GM18951 (cell line): ENCODE measurements around the gene SCFD2.
"Not testable (repeated sequence)": the region's sequence is repeated elsewhere in the genome, so short reads cannot be mapped to it uniquely, and the experiment has no call there.

Source experiments
- POLR2A ChIP-seq: IDR thresholded peaks from 4 replicates; pipeline ENCODE4 v1.6.1; 2011; ENCODE audit warnings: mild to moderate bottlenecking; ENCODE audit not compliant: insufficient read length, insufficient read depth; ENCODE audit errors: extremely low read depth
- in situ Hi-C: fragments of 300-500 bp; cut with MboI; formaldehyde crosslinking; loops from one replicate; pipeline ENCODE4 v1.12.0; 2022; ENCODE audit warnings: low sequenced_read_pairs, mixed read lengths, inconsistent platforms; ENCODE audit not compliant: unreplicated experiment

The SCFD2 gene

GRCh38 chr4:52840531-52841370 is 525.1 kb downstream of the SCFD2 start:
- no peak for TF ChIP-seq POLR2A
- in situ Hi-C loops: no loop called here

DNA sequence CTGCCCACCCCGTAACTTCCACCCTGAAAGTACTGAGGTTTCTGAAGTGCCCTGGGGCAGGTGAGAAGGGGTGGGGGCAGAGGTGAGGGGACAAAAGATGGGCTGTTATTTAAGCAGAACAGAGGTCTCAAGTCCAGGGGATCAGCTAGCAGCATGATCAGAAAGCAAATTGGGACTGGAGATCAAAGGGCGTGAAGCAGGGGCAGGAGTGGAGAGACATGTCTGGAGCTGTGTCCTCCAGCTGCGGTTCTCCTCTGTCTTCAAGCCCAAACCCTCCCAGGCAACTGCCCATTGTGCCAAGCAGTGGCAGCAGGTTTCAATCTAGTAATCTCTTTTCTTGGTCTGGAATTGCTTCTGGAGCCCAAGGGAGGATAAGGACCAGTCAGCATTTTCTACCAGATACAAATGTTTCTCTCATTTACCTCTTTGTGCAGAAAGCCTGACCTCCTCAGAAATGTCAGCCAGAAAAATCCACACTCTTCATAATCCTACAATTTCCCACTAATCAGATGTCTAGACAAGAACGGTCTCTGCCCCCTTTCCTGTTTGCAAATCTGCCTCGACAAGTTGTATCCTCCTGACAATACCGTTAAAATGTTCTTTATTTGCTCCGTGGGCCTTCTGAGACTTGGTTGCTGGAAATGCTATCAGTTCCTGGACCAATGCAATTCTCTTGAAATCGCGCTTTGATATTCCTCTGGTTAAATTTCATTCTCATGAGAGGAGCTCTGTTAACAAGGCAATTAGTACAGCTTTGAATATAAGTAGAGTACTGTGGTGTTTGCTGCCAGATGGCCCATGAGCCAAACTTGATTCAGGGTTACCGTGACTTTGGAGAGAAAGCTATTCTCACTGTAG is 526.9 kb downstream of the SCFD2 start:
- in situ Hi-C loops: no loop called here
- TF ChIP-seq POLR2A: no peak

DNA sequence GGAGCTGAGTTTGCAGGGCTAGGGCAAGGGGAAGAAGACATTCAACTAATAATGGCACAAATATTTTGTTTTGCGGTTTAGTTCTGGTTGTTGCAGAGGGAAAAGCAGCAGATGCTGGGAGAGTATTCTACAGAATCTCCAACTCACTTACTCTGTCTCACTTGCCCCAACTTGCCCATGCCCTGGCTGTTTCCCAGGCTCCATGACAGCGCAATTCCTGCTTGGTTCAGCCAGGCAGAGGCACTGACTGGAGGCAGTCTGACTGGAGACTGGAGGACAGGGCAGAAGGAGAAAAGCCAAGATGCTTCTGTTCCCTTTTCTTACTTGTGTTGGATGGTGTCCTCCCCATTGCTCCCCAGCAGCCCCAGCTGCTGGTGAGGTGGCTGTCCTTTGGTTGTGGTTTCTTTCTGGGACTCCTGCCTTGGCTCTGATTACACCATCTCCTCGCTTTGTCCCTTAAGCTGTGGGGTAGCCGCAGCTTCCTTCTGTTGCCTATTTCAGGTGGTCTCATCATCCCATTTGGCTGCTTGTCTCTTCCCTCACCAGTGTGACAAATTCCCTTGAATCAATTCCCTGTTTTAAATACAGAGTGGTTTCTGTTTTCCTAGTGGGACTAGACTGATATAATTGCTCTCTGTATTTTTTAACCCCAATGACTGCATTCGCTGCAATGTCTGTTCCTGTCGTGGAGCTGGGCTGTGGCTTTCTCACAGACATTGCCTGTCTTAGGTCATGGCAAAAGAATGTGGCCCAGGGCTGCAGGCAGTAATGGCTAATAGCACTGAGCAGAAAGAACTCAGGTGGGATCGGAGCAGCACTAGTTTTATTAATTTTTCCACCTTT is 527.9 kb downstream of the SCFD2 start:
- in situ Hi-C loops: no loop called here
- no peak for TF ChIP-seq POLR2A

GRCh38 chr4:52836678-52837077 is 529.2 kb downstream of the SCFD2 start:
- in situ Hi-C loops: no loop called here
- no peak for TF ChIP-seq POLR2A

DNA sequence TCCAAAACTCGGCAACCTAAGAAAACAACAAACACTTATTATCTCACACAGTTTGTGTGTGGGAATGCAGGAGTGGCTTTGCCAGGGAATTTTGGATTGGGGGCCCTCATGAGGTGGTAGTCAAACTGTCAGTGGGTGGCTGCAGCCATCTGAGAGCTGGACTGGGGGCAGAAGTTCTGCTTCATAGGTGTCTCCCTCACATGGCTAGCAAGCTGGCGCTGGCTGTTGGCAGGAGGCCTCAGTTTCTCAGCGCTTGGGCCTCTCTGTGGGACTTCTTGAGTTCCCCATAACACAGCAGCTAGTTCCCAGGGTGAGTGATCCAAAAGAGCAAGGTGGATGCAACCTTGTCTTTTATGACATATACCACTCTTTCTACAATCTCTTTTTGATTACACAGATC is 529.7 kb downstream of the SCFD2 start:
- in situ Hi-C loops: no loop called here
- TF ChIP-seq POLR2A: no peak

DNA sequence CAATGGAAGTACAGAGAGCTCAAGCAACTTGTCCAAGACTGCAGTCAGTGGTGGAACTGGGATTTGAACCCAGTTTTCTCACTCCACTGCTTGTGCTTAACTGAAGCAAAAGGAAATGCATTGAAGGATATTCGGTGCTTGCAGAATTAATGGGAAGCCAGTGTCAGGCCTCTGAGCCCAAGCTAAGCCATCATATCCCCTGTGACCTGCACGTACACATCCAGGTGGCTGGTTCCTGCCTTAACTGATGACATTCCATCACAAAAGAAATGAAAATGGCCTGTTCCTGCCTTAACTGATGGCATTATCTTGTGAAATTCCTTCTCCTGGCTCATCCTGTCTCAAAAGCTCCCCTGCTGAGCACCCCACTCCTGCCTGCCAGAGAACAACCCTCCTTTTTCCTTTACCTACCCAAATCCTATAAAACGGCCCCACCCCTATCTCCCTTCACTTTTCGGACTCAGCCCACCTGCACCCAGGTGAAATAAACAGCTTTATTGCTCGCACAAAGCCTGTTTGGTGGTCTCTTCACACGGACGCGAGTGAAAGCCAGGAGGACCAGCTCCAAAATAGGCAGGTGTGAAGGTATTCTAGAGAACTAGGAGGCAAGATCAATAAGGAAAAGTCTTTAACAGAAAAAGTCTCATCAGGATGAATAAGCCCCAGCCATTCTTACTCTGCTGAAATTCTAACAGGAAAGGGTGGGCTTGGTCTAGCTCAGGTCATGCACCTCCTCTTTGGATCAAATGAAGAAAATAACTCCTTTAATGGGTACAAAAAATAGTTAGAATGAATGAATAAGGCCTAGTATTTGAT is 531.0 kb downstream of the SCFD2 start:
- in situ Hi-C loops: not testable (repeated sequence)

GRCh38 chr4:52833941-52834525 is 531.8 kb downstream of the SCFD2 start:
- no peak for TF ChIP-seq POLR2A
- in situ Hi-C loops: no loop called here

DNA sequence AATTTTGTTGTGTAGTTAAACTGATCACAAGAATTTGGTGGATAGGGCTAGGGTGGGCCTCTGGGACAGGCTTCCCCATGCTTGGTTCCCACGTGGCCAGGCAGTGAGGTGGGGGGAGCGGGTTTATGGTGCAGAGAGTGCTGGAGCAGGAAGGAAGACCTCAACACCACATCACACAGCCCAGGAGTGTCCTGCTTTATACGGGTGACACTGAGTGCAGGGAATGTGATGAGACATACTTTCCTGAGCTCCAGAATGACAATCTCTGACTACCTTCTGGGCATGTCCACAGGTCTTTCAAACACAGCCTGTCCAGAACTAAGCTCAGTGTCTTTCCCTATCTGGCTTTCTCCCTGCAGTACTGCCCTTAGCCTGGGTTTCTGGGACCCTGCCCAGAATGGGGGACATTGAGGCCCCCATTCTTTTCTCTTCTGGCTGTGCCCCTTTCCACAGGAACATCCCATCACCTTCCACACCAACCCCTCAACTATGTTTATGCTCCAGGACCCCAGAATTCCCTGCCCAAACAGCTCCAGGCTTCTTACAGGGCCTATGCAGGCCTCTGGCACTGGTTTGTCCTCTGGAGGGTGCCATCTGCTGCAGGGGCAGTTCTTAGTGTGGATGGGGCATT is 540.3 kb downstream of the SCFD2 start:
- in situ Hi-C loops: no loop called here
- TF ChIP-seq POLR2A: no peak

GRCh38 chr4:52824603-52825459 is 541.0 kb downstream of the SCFD2 start:
- no peak for TF ChIP-seq POLR2A
- in situ Hi-C loops: no loop called here

DNA sequence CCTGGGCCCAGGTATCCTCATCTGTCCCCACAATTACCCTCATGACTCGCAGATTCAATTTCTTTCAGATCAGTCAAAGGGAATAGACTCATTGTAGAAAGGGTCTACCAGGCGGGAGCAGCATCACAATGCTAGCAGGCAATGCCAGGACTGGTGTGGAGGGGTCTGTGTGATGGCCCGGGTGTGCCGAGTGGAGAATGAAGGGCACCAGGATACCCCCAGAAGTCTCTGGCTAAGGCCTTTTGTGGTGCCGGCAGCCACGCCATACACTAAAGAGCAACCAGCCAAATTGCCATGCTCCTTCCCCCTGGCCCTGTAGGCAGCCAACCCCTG is 541.6 kb downstream of the SCFD2 start:
- no peak for TF ChIP-seq POLR2A
- in situ Hi-C loops: no loop called here

DNA sequence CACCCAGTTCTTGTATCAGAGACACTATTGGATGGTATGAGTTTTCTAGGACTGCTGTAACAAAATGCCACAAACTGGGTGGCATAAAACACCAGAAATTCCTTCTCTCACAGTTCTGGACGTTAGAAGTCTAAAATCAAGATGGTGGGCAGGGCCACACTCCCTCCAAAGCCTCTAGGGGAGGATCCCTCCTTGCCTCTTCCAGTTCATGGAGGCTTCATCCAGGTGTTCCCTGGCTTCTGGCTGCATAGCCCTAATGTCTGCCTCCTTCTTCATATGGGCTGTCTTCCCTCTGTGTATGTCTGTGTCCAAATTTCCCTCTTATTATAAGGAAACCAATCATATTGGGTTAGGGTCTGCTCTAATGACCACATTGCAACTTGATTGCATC is 542.2 kb downstream of the SCFD2 start:
- in situ Hi-C loops: no loop called here
- no peak for TF ChIP-seq POLR2A
